Effector CD8-positive, alpha-beta T cell (primary cell): ENCODE measurements around the gene AQP7.
"Not testable (repeated sequence)": the region's sequence is repeated elsewhere in the genome, so short reads cannot be mapped to it uniquely, and the experiment has no call there.

Experiments used
- DNase-seq: peaks from one replicate; lab custom pipeline; 2025; lab: John Stamatoyannopoulos, UW
- total RNA-seq, 4 experiments: gene quantifications; one replicate each; lab custom pipeline; 2026; lab: John Stamatoyannopoulos, UW

AQP7 gene
- 0 to 0.09 (median 0) reads per million in 4 experiments for total RNA-seq

DNA sequence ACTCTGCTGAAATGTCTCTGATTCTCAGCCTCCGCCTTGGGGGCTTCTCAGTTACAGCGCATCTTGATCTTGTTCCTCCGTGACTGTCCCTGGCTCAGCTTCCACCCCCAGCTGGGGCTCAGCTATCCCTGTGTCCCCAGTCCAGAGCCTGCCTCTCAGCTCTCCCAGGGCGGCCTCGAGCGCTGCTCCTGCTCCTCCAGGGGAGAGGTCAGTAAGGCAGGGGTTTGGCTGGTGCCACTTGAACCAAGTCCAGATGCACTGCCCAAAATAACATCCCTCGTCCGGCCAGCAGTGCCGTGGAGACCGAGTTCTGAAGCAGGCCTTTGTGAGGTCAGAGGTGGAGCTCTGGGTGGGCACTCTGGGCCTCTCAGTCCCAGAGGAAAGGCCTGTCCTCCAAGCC, at the start of gene AQP7:
TSS of gene AQP7 (minus strand) at position 198 of the 400 bp plus-strand sequence. CDS start 1,306 bp downstream, outside the sequence.
- not testable (repeated sequence) for DNase-seq

GRCh38 chr9:33450621-33451146, 48.3 kb upstream of the AQP7 start:
- DNase-seq = no peak

GRCh38 chr9:33449715-33450114, 47.3 kb upstream of the AQP7 start:
- DNase-seq = no peak

GRCh38 chr9:33447799-33448553, 45.6 kb upstream of the AQP7 start:
- DNase-seq = no peak

DNA sequence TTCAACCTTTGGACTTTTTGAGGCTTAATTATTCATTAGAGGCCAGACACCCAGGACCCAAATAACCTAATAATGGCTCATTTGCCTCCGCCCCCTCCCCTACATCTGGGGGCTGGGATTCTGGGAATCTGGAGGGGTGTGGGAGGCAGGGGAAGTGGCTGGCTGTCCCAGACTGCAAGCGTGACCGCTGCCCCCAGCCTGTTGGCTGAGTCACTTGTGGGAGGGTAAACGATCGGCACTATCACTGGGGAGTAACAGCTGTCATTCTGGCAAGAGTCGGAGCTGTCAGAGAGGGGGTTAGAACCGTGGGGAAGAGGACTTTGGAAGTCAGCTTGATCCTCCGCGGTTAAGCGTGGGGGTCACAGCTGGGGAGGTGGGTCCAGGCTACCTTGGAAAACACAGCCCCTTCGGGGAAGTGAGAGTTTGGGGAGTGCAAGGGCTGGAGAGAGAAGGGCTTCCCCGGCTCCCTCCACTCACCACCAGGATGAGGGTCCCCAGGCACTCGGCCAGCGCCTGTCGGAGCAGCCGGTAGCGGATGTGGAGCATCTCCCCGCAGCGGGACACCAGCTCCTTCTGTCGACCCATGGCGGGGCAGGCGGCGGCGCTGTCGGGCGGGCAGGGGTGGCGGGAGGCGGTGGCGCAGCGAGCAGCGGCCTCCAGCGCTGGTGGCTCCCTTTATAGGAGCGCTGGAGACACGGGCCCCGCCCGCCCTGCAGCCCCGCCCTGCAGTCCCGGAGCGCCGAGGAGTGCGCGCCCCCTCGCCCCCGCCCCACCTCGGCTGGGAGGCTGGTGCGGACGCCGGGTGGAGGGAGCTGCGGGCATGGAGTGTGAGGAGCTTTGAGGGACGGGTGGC, 44.8 kb upstream of the AQP7 start, which contains the start of gene AQP3:
TSS of gene AQP3 (minus strand) at position 648 of the 853 bp plus-strand sequence. CDS start at position 585, 63 bp downstream.
- DNase-seq = peak; percentile 55

DNA sequence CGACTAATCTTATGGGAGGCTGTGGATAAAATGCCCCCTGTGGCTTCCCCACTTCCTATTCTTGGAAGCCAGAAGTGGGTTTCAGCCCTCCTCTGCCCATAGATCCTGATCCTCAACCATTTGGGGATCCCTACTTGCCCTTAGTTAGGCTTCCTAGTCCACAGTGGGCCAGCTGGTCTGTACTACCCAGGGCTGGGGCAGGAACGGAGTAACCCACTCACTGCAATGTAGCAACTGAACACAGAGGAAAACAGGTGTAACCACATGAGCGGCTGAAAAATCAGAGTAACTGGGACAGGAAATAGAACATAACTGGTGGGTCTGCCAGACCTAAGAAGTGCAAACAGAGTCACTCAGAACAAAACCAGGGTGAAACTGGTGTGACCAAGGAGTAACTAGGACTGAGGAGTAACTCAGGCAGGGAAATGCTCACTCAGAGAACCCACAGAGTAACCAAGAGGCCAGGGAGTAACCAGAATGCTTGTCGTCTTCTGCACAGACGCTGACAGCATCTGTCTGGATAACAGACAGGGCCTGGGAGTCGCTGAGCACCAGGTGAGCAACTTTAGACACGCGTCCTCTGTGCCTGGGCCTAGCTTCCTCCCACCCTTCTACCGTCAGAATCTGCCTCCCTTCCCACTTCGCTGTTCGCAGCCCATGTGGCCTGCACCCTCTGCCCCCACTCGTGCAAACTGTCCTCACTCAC, 44.0 kb upstream of the AQP7 start:
- peak; percentile 17 for DNase-seq

- peak; percentile 5 for DNase-seq
Measured at GRCh38 chr9:33445389-33446239, 43.2 kb upstream of the AQP7 start.

DNA sequence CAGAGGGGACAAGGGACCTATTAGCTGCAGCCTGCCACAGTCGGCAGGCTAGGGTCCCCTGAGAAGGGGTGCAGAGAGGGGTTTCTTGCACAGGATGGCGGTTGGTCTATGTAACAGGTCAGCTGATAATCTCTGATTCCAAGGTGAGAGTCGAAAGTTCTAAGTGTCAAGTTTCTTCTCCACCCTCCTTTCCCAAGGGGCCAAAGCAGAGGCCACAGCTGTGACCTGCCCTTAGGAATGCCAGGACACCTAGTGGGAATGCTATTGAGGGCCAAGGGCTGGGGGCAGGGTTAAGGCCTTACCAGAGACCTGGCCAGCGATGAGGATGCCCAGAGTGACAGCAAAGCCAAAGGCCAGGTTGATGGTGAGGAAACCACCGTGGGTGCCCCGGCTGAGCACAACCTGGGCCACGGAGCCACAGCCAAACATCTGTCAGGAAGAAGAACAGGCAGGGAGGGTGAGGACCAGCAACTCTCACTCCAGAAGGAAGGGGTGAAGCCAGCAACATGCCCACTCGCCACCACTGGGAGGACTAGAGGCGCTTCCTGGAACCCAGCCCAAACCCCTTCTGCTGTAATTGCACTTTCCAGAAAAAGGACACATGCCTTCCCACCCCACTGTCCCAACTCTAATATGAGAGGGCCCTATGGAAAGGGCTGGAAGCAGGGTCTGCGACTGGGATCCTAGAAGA, 41.2 kb upstream of the AQP7 start:
- no peak for DNase-seq

- DNase-seq = no peak
Measured at GRCh38 chr9:33443047-33443446, 40.7 kb upstream of the AQP7 start.

GRCh38 chr9:33442125-33442524, 39.8 kb upstream of the AQP7 start:
- DNase-seq = no peak

DNA sequence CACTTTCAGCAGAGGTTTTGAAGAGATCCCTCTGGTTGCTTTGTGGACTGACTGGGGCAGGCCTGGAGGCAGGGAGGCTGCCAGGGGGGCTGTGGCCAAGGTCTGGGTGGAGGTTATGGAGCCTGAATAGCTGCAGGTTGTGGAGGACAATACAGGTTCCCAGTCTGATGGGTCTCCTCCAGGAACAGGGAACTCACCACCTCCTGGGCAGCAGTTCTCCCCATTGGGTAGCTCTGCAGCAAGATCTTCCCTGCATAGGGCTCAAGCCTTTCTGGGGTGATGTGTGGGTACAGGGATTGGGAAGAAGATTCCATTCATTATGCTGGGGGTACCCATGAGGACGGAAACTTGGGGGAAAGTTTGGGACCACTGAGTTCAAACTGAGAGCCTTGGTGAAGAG, 38.2 kb upstream of the AQP7 start:
- no peak for DNase-seq

DNA sequence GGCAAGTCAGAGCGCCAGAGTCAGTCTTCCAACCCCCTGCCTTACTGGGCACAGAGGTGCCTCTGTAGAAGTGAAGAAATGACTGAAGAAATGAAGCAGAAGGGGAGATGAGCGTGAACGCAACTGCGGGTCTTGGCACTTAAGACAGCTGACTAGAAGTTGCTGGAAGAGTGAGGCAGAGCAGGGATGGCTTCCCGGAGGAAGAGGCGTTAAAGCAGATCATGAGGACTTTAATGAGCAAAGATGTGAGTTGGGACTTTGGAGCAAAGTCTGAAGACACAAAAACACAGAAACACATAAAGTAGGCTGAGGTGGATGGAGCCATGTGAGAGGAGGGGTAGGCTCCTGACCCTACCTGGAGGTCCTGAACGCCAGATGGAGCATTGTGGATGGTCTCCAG, 37.8 kb upstream of the AQP7 start:
- DNase-seq = no peak

- no peak for DNase-seq
Measured at GRCh38 chr9:33439731-33440130, 37.4 kb upstream of the AQP7 start.

GRCh38 chr9:33438926-33439680, 36.7 kb upstream of the AQP7 start:
- no peak for DNase-seq

- DNase-seq = no peak
Measured at GRCh38 chr9:33437898-33438297, 35.5 kb upstream of the AQP7 start.

- DNase-seq = no peak
Measured at GRCh38 chr9:33437205-33437604, 34.8 kb upstream of the AQP7 start.

DNA sequence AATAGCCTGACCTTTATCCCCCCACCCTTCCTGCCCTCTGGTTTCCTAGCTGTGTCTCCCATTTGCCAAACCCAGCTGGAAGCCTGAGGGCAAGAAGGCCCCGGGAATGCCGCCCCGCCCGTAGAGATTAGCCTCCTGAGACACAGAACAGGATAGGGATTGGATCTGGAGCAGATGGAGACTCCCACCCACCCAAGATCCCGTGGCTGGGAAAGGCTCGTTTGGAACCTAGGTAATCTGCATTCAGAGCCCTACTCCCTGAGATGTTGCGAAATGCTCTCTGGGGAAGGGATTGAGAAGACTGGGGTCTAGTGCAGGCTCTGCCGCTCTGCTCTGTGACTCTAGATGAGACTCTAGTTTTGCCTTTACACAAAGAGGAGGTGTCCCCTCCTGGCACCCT, 34.1 kb upstream of the AQP7 start:
- no peak for DNase-seq

DNA sequence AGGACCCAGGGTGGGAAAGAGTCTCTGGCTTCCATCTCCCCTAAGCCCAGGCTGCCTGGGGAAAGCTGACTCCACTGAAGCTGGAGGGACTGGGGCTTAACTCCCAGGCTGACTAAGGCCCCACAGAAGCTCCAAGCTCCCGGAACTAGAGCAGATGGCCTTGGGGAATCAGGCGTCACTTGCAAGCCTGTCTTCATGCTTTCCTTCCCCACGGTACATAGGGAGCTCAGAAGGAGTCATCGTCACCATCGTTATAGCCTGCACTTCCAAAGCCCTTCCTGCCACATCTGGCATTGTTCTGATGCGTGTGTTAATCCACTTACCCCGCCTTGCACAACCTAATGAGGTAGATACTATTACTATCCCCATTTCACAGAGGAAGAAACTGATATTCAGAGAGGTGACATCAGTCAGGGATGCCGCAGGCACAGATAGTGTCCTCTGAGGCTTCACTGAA, 33.5 kb upstream of the AQP7 start:
- DNase-seq = no peak

DNA sequence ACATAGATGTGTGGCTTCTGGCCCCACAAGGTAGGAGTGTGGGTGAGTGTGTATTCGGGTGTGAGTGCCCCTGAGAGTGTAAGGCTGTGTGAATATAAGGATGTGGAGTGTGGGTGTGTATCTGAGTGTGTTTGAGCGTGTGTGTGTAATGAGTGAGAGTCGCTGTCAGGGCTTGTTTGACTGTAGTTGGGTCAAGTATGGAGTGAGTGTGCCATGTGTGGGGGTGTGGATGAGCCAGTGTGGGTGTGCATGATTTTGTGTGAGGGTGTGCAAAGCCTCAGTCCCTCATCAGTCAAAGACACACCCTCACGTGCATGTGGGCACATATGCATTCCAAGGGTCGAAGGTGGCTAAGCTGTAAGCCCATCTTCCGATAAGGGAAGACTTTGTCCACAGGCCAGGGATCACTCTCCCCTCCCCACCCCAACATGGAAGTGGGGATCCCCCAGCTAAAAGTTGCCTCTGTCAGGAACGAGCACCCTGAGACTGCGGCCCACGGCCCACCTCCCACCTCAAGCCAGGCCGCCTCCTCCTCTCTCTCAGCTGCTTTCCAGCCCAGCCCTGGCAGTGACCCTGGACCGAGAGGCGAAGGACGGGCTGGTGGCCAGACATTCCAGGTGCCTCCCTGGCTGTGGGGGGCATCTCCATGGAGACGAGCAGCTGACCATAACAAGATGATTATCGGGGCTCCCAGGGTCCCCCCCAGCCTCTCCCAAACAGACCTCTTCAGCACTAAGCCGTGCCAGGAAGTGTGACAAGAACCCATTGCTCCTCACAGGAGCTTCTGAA, 32.1 kb upstream of the AQP7 start:
- DNase-seq = no peak
